ENCODE results near the gene PTGIS.

PTGIS gene

DNA sequence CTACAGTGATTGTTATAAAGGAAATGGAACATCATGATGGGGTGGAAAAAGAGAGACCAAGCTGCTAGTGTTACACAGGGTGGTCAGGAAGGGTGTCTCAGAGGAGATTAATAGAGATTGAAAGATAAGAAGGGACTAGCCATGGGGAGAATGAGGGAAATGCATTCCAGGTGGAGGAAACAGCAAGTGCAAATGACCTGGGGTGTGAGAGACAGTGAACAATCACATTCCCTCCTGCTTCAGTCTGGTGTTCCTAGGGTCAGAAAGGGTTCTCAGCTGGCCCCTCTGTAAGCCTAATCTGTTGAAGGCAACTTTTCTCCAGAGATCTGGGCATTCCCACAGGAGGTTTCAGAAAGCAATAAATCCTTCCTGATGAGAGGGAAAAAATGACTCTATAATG, 81.9 kb downstream of the PTGIS start:
- no peak for DNase-seq

DNA sequence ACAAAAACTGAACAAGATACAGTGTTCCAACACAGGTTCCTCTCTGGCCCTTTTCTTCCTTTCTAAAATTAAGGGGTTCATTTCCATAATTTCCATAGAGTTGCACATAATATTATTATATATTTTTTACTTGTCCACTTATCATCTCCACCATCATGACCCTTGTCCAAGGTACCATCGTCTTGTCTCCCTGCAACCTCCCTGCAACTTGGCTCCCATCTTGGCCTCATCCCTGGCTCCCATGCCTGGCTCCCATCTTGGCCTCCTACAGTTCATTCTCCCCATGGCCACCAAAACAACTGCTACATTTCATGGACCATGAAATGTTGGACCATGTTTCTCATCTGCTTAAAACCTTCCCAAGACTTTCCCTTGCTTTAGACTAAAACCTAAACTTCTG, 82.4 kb downstream of the PTGIS start:
- no peak for DNase-seq

DNA sequence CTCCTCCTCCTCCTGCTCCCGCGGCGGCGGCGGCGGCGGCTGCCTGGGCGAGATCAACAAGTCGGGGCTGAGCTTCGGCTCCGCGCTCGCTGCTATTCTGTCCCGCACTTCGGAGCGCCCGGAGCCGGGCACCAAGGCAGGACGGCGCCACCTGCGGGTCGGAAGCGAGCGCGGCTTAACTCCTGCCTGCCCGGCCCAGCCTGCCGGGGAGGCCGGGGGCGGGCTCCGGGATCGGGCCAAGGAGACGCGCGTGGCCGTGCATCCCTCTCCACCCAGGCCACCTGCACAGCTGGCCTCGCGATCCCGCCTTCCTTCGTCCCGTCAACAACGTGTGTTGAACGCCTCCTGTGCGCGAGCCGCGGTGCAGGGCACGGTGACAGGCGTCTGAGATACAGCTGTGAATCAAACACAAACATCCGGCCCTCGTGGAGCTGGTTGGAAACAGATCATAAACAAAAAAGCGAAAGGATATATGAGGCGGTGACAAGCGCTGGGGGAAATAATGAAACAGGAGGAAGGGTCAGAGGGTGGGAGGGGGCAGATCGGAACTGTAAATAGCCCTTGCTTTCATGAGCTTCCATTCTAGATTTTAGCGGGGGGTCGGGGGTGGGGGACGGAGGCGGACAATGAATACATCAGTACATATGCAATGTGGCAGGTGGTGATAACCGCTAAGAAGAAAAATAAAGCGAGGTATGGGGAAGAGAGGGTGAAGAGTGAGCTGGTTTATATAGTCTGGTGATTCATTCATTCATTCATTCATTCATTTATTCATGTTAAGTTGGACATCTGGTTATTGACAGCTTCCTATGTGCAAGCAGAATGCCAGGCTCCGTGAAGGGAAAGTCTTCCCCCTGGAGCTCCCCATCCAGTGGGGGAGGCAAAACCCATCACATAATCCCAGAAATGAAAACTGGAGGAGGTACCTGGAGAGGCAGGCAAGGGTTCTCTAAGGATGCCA, 83.5 kb downstream of the PTGIS start:
- DNase-seq: peak; percentile 13

DNA sequence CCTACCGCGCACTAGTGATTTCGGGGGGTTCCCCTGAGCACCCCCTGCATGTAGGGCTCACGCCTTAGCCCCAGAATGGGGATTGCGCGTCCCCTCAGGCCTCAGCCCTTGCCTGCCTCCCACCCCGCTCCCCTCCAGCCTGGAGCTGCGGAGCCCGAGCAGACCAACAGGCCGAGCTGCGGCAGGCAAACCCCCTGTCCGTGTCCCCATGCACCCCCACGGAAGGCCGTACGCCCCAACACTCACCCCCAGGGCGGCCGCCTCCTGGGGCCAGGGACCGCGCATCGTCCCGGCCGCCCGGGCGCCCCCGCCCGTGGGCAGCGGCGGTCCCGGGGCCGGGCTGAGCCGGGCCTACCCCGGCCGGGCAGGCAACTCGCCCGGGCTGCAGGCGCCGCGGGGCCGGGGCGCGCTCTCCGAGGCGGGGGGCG, 84.2 kb downstream of the PTGIS start:
- no peak for DNase-seq

DNA sequence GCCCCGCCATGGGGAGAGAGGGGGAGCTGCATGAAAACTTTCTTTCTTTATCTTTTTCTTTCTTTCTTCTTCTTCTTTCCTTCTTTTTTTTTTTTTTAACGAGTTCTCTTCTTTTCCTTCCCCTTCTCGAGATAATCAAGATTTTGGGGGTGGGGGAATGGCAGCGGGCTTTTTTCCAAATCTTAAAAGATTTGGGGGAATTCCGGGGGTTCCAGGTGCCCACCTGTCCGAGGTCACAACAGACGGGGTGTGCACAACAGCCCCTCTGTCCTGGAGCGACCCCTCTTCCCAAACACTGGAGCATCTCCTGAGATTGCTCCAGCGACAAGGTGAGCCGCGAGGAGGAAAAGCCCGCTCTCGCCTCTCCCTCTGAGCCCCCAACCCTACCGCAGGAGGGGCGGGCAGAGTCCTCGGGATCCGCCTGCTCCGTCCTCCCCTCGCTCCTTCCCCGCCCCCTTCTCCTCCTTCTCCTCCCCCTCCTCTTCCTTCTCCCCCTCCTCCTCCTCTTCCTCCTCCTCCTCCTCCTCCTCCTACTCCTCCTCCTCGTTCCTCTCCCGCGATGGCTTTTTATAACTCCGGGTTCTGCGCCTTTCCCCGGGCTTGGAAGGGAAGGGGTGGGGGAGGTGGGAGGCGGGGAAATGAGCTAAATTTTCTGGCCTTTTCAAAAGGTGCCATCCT, 84.8 kb downstream of the PTGIS start:
- DNase-seq: no peak

DNA sequence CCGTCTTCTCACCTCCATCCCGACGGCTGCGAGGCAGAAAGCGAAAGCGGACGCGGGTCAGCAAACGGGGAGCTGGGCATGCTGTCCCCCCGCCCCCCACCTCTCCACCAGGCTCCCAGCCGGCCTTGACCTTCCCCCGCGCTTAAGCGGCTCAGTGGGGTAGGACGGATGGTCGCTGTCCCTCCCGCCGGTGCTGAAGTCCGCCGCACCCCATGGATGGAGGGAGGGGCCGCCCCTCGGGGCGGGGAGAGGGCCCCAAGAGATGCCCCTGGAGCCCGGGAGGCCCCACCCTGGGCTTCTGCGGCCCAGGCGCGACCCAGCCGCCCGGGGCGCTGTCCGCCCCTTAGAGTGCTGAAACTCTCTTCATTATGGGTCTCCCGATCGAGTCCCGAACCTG, 85.3 kb downstream of the PTGIS start, which contains the start of gene KCNB1:
Gene KCNB1 (minus strand): TSS at position 48 of the 397 bp plus-strand sequence. CDS start 188 bp downstream, outside the sequence.
- DNase-seq: no peak

DNA sequence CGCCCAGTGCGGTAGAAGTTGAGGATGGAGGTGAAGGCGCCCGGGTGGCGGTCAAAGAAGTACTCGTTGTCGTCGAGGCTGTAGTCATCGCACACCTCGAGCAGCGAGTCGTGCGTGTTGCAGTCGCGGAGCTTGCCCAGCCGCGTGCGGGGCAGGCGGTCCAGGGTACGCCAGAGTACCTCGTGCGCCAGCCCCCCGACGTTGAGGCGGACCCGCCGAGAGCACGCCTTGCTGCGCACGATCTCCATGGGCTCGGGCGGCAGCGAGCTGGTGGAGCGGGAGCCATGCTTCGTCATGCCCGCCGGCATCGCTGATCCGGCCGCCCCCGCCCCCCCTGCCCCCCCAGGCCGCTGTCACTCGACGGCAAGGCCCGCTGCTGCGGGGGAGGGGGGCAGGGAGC, 85.8 kb downstream of the PTGIS start:
- no peak for DNase-seq

DNA sequence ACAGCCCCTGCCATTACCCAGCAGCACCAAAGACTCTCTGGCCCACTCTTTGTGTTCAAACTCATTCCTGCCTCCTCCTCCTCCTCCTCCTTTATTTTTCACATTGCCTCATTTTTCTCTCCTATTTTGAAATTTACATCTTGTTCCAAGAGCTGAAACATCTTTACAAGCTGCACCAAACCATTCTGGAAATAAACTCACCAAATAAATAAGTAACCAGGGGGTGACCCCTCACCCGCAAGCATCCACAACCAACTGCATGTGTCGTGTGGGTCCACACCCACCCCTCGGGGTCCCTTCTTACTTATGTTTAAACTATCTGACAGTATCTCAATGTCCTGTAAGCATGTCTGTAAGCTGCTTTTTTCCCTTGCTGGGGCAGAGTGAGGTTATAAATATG, 86.8 kb downstream of the PTGIS start:
- DNase-seq: no peak

DNA sequence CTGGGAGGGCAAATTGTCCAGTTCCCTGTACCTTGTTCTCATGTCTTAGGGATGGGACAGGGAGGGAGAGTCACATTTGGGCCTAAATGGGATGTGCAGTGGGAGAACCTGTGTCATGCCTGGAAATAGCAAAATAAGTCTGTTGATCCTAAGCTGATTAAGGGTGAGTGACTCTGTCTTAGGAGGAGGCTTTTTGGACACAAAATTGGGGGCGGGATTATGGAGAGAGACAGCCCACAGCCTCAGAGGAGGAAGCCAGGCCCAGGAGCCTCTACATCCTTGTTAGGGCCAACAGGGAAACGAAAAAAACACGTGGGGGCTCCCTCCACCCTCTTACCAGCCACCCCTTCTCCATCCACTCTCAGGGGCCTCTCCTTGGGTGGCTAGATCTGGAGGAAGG, 87.7 kb downstream of the PTGIS start:
- DNase-seq: no peak

DNA sequence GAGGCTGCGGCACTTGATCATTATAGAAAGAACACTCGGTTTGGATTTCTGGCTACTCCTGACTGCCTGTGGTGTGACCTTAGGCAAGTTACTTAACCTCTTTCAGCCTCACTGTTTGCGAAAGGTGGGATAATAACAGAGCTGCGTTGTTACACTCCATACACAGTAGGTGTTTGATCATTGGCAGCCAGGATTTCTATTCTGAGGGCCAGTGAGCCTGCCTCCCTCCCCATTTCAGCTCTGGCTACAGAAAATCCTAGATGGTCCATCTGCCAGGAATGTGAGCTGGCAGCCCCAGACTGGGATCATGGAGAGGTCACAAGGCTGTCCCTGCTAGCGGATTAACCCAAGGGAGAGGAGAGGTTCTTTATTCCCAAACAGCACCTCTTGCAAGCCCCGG, 88.2 kb downstream of the PTGIS start:
- DNase-seq: no peak

DNA sequence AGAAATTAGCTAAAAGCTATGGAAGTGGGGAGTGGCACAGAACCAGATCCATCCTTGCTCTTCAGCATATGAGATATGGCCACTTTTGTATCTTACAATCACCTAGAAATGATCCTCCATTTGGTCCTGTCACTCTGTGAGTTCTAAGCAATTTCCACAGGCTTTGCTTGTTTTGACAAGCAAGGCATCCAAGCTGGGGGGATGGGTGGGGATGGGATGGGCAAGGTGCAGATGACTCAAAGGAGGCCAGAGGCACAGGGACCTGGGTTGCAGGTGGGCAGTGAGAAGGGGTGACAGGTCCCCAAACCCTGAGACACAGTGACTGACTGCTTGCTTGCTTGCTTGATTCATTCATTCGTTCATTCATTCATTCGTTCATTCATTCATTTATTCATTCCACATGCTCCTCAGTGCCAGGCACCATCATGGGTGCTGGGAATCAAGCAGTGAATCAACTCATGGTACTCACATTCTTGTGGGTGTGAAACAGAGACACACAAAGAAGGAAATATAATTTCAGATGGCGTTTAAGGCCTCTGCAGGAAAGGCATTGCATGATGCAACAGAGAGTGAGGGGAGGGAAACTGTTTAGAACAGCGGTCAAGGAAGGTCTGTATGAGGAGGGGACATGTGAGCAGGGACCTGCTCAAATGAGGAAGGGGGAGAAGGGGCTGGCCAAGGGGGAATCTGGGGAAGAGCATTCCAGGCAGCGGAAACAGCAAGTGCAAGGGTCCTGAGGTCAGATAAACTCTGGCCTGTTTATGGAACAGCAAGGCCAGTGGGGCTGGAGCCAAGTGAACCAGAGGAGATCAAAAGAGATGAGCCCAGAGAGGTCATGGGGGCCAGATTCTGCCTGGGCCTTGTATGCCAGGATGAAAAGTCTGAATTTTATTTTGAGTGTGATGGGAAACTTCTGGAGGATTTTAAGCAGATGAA, 88.9 kb downstream of the PTGIS start:
- DNase-seq: no peak

DNA sequence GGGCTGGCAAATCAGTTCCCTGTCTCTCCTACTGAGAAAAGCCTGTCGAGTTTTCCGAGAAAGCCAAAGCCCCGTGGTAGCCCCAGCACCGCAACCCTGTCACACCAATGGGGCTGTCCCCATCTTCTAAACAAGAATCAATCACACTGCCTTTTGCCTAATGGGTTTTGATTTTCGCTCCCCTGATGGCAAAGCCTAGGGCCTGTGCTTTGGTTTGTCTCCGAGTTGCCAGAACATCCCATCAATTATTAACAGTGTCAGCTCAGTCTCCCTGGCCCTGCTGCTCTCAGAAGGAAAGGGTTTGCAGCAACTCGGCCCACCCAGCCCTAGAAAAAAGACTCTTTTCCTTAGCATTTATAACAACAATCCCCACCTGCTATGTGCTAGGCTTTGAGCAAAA, 89.7 kb downstream of the PTGIS start:
- no peak for DNase-seq

DNA sequence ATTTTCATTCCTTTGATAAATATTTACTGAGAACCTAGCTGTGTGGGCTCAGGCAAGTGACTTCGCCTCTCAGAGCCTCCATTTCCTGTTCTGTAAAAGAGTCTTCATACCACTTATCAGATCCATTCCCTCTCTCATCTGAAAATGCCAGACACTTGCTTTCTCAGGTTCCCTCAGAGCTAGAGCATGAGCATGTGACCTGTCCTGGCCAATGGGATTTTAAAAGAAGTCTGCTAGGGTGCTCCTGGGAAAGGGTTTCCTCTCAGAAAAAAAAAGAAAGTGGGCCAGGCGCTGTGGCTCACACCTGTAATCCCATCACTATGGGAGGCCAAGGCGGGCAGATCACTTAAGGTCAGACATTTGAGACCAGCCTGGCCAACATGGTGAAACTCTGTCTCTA, 90.7 kb downstream of the PTGIS start:
- no peak for DNase-seq

DNA sequence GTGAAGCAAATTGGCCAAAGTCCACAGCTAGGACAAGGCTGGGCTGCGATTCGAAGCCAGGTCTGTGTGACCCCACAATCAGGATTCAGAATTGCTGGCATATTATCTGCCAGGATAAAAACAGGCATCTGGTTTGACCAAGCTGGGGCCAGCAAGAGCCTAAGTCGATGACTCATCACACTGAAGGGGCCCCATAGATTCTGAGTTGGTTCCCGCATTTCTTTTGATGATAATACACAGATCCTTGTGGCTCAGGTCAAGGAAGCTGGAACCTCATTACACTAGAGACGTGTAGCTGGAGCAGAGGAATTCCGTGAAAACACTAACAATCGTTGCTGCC, 92.0 kb downstream of the PTGIS start:
- DNase-seq: no peak

DNA sequence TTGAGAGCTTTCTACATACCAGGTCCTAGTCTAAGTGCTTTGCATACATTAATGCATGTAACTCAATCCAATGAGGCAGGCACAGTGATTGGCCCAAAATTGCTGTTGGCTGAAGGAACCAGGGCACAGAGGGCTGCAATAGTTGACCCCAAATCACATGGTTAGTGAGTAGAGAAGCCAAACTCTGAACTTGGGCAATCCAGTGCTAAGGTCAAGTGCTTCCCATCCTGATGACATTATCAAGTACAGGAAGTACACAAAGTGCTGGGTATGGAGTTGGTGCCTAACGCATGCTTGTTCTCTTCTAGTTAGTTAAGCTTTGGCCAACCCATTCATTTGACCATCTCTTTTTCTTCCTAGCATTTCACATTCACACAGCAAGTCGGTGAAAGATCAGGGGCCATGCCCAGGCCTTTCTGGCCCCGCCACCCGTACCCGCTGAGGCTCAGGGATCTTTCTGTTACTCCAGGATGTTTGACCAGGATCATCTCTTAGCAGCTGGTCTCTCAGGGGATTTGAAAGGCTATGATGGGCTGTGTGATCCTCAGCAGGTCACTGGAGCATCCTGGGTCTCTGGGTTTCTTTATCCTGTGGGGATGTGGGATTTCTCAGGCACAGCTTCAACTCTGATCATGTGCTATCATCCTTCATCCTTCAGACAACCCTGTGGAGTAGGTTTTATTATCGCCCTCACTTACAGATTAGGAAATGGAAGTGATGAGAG, 92.5 kb downstream of the PTGIS start:
- no peak for DNase-seq

DNA sequence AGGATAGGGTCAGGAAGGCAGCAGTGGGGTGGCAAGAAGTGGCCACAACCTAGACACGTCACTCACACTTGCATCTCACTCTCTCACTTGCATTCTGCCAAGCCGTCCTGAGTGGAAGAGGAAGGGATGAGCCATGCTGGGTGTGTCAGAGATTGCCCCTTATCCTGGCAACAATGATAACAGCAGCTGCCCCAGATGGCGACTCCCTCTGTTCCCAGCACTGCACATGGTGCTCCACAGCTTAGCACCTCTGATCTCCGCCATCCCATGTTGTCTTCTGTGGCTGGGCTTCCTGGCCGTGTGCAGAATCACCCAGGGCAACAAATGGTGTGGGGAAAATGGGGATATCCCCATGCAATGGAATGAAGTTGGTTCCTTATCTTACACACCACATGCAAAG, 96.5 kb downstream of the PTGIS start:
- DNase-seq: no peak

DNA sequence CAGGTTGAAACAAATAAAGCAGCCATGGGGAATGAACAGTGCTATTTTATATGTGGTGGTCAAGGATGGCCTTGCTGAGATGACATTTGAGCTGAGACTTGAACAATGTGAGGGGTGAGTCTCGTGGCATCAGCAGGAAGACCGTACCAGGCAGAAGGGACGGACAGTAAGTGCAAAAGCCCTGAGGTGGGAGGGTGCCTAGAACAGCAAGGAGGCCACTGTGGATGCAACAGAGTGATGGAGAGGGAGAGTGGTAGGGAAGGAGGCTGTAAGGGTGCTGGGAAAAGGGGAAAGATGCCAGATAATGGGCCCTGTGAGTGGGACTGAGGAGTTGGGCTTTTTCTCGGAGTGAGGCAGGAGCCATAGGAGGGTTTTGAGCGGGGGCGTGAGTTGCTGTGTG, 97.0 kb downstream of the PTGIS start:
- no peak for DNase-seq

DNA sequence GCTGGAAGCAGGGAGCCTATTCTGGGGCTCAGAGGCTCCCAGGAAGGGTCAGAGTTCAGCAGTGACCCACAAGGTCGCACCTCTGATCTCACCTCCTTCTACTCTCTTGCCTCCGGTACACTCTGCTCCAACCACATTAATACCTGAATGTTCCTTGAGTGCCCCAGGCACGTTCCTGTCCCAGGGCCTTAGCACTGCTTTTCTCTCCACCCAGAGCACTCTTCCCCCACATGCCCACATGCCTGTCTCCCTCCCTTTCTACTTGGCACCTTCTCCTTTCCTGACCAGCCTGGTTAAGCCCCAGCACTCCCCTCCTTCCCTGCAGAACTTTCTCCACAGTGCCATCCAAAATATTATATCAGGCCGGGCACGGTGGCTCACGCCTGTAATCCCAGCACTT, 98.9 kb downstream of the PTGIS start:
- DNase-seq: no peak

DNA sequence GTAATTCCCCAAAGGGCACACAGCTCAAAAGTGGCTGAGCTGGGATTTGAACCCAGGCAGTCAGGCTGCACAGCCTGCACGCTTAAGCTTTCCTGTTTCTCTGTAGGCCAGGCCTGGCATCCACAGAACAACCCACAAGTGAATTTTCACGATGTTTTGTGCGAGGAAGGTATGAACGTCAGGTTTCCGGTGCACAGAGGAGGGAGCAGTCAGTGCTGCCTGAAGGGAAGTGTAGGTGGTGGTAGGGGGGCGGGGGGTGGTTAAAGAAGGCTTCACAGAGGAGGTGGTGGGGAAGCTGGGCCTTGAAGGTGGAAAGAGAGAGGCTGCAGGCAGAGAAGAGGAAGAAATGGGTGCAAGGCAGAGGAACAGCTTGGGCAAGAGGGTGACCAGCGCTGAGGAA, 99.5 kb downstream of the PTGIS start:
- no peak for DNase-seq

DNA sequence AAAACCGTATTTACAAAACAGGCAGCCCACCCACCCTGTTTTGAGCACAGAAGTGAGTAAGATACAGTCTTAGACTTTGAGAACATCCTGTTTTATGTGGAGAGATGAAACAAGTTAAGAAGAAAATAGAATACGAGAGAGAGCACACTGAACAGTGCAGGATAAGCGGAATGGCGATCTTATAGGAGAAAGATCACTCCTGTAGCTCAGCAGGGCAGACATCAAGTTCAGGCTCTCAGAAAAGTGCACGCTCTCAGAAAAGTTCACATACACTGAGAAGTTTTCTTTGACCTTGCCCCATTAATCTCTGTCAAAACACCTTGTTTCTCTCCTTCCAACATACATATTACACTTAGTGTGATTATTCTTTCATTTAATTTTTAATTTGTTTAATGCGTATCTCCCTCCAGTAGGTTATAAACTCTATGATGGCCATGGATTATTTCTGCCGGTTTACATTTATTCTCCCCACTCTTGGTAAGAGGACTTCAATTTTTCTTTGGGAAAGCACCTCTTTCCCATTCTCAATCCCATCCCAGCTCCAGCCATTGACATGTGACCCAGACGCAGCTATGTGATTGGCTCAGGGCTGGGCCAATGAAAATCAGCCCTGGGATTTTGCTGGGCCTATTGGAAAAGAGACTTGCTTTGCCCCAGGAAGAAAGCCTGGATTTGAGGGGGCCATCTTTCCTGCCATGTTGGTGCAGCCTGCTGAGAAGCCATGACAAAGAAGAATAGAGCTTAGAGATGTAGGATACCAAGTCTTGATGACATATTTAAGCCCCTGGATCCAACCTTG, 101.6 kb downstream of the PTGIS start:
- DNase-seq: no peak

DNA sequence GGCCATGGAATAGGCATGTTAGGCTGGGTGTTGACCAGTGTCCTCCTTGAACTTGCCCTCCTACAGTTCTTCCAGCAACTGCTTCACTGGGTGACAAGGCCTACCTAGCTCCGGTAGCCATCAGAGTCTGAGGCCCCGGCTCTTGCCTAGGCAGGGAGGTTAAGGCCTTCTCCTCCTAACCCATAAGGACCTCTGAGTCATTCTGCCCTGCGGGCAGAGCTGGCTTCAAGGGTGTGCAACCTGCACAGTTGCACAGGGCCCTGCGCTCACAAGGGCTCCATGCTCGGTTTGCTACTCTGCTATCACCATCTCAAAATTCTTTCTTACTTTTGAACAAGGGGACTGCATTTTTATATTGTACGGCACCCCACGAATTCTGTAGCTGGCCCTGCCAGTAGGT, 103.4 kb downstream of the PTGIS start:
- no peak for DNase-seq

DNA sequence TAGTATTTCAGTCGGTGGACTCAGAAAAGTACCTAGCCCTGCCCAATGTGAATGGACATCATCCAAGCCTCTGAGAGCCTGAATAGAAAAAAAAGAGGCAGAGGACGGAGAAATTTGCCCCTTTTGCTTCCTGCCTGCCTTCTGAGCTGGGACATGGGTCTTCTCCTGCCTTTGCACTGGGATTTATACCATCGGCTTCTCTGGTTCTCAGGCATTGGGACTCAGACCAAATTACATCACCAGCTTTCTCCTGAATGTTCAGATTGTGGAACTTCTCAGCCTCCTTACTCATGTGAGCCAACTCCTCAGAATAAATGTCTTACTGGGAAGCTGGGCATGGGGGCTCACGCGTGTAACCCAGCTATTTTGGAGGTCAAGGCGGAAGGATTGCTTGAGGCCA, 105.3 kb downstream of the PTGIS start:
- no peak for DNase-seq
